OCI-LY3 (cell line): Measurements from ENCODE around the gene PGS1.
A peak's percentile ranks its signal among the peaks of the same experiment; 100 is the strongest.

Experiments
- H2AFZ ChIP-seq: fragments of 200-600, 300-600 bp; shearing (Covaris generic); 2 replicates; pipeline ENCODE4 v1.6.0; 2014; ENCODE audit warnings: antibody characterized with exemption, low read depth, low read length
- H3K27ac ChIP-seq: fragments of 200-600, 300-600 bp; sonication (generic); 2 replicates; pipeline ENCODE4 v1.5.1; 2014; ENCODE audit warnings: mild to moderate bottlenecking, low read length, moderate library complexity, mixed read lengths
- H3K27me3 ChIP-seq: fragments of 200-600, 300-600 bp; sonication (generic); 2 replicates; pipeline ENCODE4 v1.6.1; 2014; ENCODE audit warnings: low read depth, low read length, mixed read lengths
- H3K36me3 ChIP-seq: fragments of 200-600, 300-600 bp; sonication (generic); replicated peaks from 2 replicates; pipeline ENCODE3; 2014; ENCODE audit warnings: low read depth, low read length, mixed read lengths
- H3K4me1 ChIP-seq: fragments of 300-600, 200-600 bp; sonication (generic); 2 replicates; pipeline ENCODE4 v1.6.1; 2014; ENCODE audit warnings: low read length, mixed read lengths
- H3K4me2 ChIP-seq: fragments of 200-600, 300-600 bp; sonication (generic); 2 replicates; pipeline ENCODE4 v1.6.1; 2014; ENCODE audit warnings: low read length, mixed read lengths
- H3K4me3 ChIP-seq: fragments of 300-600, 200-600 bp; sonication (generic); 2 replicates; pipeline ENCODE4 v1.5.1; 2014; ENCODE audit warnings: antibody characterized with exemption, mild to moderate bottlenecking, low read length, moderate library complexity
- H3K79me2 ChIP-seq: fragments of 300-600, 200-600 bp; shearing (Covaris generic); 2 replicates; pipeline ENCODE4 v1.6.1; 2014; ENCODE audit warnings: mild to moderate bottlenecking, low read length, mixed read lengths
- H3K9ac ChIP-seq: fragments of 300-600, 200-600 bp; shearing (Covaris generic); 2 replicates; pipeline ENCODE4 v1.6.0; 2014; ENCODE audit warnings: mild to moderate bottlenecking, low read length, moderate library complexity
- H3K9me3 ChIP-seq: fragments of 200-600, 300-600 bp; shearing (Covaris generic); 2 replicates; pipeline ENCODE4 v1.6.1; 2014; ENCODE audit warnings: low read length, mixed read lengths; ENCODE audit not compliant: insufficient read depth
- H4K20me1 ChIP-seq: fragments of 200-600, 300-600 bp; sonication (generic); 2 replicates; pipeline ENCODE4 v1.6.1; 2016; ENCODE audit warnings: low read length, mixed read lengths; ENCODE audit not compliant: insufficient read depth
- CTCF ChIP-seq: fragments of 200-600, 300-600 bp; sonication (generic); IDR thresholded peaks from 2 replicates; pipeline ENCODE4 v1.5.1; 2014; ENCODE audit warnings: antibody characterized with exemption, low read length, low read depth
- EZH2phosphoT487 ChIP-seq: fragments of 200-600 bp; shearing (Covaris generic); IDR thresholded peaks from 2 replicates; pipeline ENCODE4 v1.6.1; 2018; ENCODE audit warnings: antibody characterized with exemption, mixed run types, low read depth

The PGS1 gene

GRCh38 chr17:78392295-78392694 lies 13.8 kb downstream of the PGS1 start:
- no peak overlapping the region for H3K4me2 ChIP-seq
- peak overlapping the region; percentile 39 for H3K27ac ChIP-seq
- peaks cover 47% of the 10 kb centered on the region for H3K36me3 ChIP-seq
- peaks cover 100% of the 10 kb centered on the region for H3K79me2 ChIP-seq
- H3K4me3 ChIP-seq = no peak overlapping the region
- no peaks in the 10 kb centered on the region for H3K9me3 ChIP-seq
- no peak overlapping the region for H2AFZ ChIP-seq
- no peak for TF ChIP-seq EZH2phosphoT487
- TF ChIP-seq CTCF = no peak
- no peaks in the 10 kb centered on the region for H3K27me3 ChIP-seq
- no peak overlapping the region for H3K9ac ChIP-seq
- H3K4me1 ChIP-seq = peaks cover 56% of the 10 kb centered on the region
- H4K20me1 ChIP-seq = peaks cover 88% of the 10 kb centered on the region

GRCh38 chr17:78393575-78393974 lies 15.1 kb downstream of the PGS1 start:
- no peaks in the 10 kb centered on the region for H3K27me3 ChIP-seq
- no peak overlapping the region for H3K4me3 ChIP-seq
- no peaks in the 10 kb centered on the region for H3K9me3 ChIP-seq
- H3K27ac ChIP-seq = peak overlapping the region; percentile 48
- no peak overlapping the region for H3K9ac ChIP-seq
- TF ChIP-seq CTCF (no peak), EZH2phosphoT487 (no peak)
- H4K20me1 ChIP-seq = peaks cover 91% of the 10 kb centered on the region
- H3K4me1 ChIP-seq = peaks cover 44% of the 10 kb centered on the region
- H2AFZ ChIP-seq = no peak overlapping the region
- H3K4me2 ChIP-seq = peak overlapping the region; percentile 11
- peaks cover 57% of the 10 kb centered on the region for H3K36me3 ChIP-seq
- H3K79me2 ChIP-seq = peaks cover 100% of the 10 kb centered on the region

- H3K9ac ChIP-seq = no peak overlapping the region
- peaks cover 91% of the 10 kb centered on the region for H4K20me1 ChIP-seq
- no peak overlapping the region for H3K27ac ChIP-seq
- TF ChIP-seq EZH2phosphoT487 = no peak
- TF ChIP-seq CTCF = no peak
- H3K36me3 ChIP-seq = peaks cover 64% of the 10 kb centered on the region
- no peak overlapping the region for H3K4me2 ChIP-seq
- H3K27me3 ChIP-seq = no peaks in the 10 kb centered on the region
- no peak overlapping the region for H2AFZ ChIP-seq
- peaks cover 98% of the 10 kb centered on the region for H3K79me2 ChIP-seq
- peaks cover 38% of the 10 kb centered on the region for H3K4me1 ChIP-seq
- H3K4me3 ChIP-seq = no peak overlapping the region
- H3K9me3 ChIP-seq = no peaks in the 10 kb centered on the region
Measured at GRCh38 chr17:78394209-78394608, 15.8 kb downstream of the PGS1 start.

GRCh38 chr17:78395155-78395554 lies 16.7 kb downstream of the PGS1 start:
- H3K27ac ChIP-seq = no peak overlapping the region
- peaks cover 66% of the 10 kb centered on the region for H3K36me3 ChIP-seq
- TF ChIP-seq EZH2phosphoT487 = no peak
- no peak for TF ChIP-seq CTCF
- peaks cover 91% of the 10 kb centered on the region for H4K20me1 ChIP-seq
- H3K4me2 ChIP-seq = no peak overlapping the region
- no peak overlapping the region for H3K4me3 ChIP-seq
- no peaks in the 10 kb centered on the region for H3K27me3 ChIP-seq
- no peak overlapping the region for H2AFZ ChIP-seq
- H3K9ac ChIP-seq = no peak overlapping the region
- peaks cover 36% of the 10 kb centered on the region for H3K4me1 ChIP-seq
- H3K9me3 ChIP-seq = no peaks in the 10 kb centered on the region
- H3K79me2 ChIP-seq = peaks cover 92% of the 10 kb centered on the region
